Thyroid gland (tissue), 4 donors: ENCODE measurements around the gene POLN.

Source experiments
- POLR2A ChIP-seq, 2 donors: fragments of 450-650 bp; IDR thresholded peaks; one replicate each; pipeline ENCODE4 v1.6.1; 2017; ENCODE audit warnings: antibody characterized with exemption in 2 of 2, mild to moderate bottlenecking in 2 of 2, moderate library complexity in 1 of 2
- TF ChIP-seq, protein P1 (sequence below), 6 experiments: fragments of 200-600 bp in 3 of 6; fragments of 450-650 bp in 3 of 6; sonication (generic) in 3 of 6; IDR thresholded peaks; one replicate each; pipeline ENCODE4 v1.5.1; 2016 to 2019; ENCODE audit warnings: antibody characterized with exemption in 6 of 6, mild to moderate bottlenecking in 2 of 6, inconsistent platforms in 1 of 6, moderate library complexity in 1 of 6

DNA sequence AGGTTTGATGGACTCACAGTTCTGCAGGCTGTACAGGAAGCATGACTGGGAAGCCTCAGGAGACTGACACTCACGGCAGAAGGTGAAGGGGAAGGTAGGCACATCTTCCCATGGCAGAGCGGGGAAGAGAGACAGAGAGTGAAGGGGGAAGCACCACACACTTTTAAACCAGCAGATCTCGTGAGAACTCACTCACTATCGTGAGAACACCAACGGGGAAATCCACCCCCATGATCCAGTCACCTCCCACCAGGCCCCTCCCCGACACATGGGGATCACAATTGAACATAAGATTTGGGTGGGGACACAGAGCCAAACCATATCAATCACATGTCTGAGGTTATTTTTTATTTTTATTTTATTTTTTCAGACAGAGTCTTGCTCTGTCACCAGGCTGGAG, 187.7 kb downstream of the POLN start:
- TF ChIP-seq, protein P1, sequence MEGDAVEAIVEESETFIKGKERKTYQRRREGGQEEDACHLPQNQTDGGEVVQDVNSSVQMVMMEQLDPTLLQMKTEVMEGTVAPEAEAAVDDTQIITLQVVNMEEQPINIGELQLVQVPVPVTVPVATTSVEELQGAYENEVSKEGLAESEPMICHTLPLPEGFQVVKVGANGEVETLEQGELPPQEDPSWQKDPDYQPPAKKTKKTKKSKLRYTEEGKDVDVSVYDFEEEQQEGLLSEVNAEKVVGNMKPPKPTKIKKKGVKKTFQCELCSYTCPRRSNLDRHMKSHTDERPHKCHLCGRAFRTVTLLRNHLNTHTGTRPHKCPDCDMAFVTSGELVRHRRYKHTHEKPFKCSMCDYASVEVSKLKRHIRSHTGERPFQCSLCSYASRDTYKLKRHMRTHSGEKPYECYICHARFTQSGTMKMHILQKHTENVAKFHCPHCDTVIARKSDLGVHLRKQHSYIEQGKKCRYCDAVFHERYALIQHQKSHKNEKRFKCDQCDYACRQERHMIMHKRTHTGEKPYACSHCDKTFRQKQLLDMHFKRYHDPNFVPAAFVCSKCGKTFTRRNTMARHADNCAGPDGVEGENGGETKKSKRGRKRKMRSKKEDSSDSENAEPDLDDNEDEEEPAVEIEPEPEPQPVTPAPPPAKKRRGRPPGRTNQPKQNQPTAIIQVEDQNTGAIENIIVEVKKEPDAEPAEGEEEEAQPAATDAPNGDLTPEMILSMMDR (IDR thresholded peaks at IDR 0.05) = no peak
- TF ChIP-seq POLR2A (IDR thresholded peaks at IDR 0.05) = no peak
